Measurements from ENCODE around the gene SUSD6.

DNA sequence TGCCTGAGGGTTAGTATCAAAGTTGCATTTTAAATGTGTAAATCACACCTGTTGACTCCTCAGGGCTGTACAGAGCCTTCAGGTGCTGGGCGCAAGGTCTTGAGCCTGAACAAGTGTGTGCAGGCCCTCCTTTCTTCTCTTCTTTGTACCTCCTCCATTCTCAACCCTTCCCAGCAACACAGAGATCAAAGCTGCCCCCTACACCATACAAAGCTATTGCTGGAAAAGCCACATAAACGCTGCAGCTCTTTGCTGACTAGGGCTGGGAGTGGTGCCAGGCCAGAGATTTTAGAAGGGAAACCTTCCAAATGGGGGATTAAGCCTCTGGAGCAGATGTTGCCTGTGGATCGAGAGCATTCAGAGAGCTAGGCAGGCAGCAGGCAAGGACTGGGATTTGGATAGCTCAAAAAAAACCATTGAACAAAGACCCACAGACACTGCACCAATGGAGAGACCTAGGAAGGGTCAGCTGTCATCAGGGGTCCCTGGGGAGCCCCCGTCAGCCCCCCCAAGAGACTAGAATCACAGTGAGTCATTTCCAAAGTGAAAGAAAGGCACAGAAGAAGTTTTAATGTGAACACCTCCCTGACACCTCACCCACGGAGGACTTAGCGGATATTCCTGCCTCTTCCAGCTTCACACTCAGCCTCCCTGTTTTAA is 18.2 kb upstream of the SUSD6 start:
- TF ChIP-seq, protein P1, sequence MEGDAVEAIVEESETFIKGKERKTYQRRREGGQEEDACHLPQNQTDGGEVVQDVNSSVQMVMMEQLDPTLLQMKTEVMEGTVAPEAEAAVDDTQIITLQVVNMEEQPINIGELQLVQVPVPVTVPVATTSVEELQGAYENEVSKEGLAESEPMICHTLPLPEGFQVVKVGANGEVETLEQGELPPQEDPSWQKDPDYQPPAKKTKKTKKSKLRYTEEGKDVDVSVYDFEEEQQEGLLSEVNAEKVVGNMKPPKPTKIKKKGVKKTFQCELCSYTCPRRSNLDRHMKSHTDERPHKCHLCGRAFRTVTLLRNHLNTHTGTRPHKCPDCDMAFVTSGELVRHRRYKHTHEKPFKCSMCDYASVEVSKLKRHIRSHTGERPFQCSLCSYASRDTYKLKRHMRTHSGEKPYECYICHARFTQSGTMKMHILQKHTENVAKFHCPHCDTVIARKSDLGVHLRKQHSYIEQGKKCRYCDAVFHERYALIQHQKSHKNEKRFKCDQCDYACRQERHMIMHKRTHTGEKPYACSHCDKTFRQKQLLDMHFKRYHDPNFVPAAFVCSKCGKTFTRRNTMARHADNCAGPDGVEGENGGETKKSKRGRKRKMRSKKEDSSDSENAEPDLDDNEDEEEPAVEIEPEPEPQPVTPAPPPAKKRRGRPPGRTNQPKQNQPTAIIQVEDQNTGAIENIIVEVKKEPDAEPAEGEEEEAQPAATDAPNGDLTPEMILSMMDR (IDR thresholded peaks at IDR 0.05; ENCODE audit: low read depth, low read length, poor library complexity, severe bottlenecking) = no peak
- TF ChIP-seq EZH2phosphoT487 (IDR thresholded peaks at IDR 0.05; ENCODE audit: borderline replicate concordance, low read length) = no peak

Measured in DOHH2 (cell line).